Frontal cortex (tissue), 4 donors: ENCODE results near the gene METAP1D. TPM values are rescaled to one million over a fixed set of nuclear protein-coding genes. Genes with fewer than 3 reads are reported as not detected.
A peak's percentile ranks its signal among the peaks of the same experiment; 100 is the strongest.
"Not testable (repeated sequence)": the region's sequence is repeated elsewhere in the genome, so short reads cannot be mapped to it uniquely, and the experiment has no call there.

Experiments
- DNase-seq, 2 donors: peaks; one replicate each; pipeline ENCODE4 v3.0.0; 2012; ENCODE audit warnings: low spot score in 2 of 2
- FAIRE-seq: peaks from 2 replicates; lab custom pipeline; 2012; peaks lifted over from hg19 to GRCh38; lab: Jason Lieb, UNC
- total RNA-seq: library from RNA; depleted of rRNA; stranded (reverse); fragments of >200 nt; gene quantifications from one replicate; pipeline ENCODE4 v1.2.3, GENCODE V29; 2014
- donor health status: control.
- donor health status: control.
- donor health status: control.

METAP1D gene
- total RNA-seq, 1 donor from 2014 or later: 6.1 TPM

DNA sequence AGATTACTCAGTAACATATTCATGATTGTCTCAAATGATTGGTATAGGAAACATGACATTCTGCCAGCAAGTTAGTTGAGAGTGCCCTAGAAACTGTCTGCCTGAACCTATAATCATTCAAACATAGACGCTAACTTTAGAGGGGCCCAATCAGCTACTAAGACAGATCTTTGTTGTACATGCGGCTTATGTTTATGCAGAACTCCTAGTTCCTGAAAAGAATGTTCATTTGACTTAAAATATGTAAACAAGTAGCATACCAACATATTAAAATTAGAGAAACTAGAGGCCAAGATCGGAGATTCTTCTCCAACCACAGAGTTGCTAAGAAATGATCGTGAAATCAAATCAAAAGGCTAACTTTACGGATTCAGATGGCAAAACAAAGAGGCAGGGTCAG is 4.2 kb upstream of the METAP1D start:
- no peak for FAIRE-seq
- no peak for DNase-seq

DNA sequence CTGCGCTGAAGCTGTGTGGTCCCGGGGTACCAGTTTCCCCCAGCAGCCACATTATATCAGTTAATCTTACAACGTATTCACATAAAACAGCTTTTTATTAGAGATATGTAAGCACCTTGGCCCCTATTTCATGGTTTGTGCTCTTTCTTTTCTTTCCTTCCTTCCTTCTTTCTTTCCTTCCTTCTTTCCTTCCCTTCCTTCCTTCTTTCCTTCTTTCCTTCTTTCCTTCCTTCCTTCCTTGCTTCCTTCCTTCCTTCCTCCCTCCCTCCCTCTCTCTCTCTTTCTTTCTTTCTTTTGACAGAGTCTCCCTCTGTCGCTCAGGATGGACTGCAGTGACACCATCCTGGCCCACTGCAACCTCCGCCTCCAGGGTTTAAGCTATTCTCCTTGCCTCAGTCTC is 3.7 kb upstream of the METAP1D start:
- FAIRE-seq: no peak
- DNase-seq: no peak

DNA sequence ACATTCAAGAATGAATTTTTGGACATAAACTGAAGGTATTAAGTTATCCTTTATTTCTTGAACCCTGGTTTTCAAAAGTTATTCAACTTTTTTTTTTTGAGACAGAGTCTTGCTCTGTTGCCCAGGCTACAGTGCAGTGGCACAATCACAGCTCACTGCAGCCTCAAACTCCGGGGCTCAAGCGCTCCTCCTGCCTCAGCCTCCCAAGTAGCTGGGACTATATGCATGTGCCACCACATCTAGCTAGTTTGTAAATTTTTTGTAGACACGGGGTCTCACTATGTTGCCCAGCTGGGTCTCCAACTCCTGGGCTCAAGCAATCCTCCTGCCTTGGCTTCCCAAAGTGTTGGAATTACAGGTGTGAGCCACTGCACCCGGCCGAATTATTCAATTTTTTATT is 2.7 kb upstream of the METAP1D start:
- DNase-seq, FAIRE-seq: not testable (repeated sequence)

DNA sequence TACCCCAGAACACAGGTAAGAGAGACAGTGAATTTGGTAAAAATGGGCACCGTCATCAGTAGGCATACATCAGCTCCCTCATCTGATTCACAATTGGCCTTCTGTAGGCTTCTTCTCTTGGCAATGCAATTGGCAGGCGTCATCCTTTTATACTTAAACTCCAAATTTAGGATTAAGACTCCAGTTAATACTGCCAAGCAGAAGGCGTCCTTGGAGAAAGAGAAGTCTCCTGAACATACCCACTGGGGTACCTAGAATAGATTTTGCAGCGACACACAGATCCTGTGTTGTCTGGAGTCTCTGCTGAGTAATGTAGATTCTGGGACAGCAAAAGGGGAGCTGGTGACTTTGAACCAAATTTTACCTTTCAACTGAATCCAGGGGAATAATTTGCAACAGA is 592 bp upstream of the METAP1D start:
- DNase-seq (peak in 1 of 2 donors; percentile 16), FAIRE-seq (no peak)

DNA sequence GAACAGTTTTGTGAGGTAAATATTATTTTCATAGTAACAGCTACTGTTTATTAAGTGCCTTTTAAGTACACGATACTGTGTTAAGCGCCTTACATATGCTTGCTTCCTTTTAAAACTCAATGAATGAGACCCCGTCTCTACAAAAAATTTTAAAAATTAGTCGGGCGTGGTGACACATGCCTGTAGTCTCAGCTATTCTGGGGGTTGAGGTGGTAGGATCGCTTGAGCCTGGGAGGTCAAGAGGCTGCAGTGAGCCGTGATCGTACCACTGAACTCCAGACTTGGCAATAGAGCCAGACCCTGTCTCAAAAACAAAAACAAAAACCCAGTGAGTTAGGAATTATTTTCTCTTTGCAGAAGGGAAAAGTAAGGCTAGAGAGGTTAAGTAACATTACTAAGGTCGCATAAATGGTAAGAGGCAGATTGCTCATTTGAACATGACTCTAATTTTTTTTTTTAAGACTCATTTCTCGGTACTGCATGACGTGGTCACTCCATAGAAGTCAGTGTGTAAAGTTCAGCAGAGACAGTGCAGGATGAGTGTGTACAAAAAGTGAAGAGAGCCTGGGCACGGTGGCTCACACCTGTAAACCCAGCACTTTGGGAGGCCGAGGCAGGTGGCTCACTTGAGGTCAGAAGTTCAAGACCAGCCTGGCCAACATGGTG is 1.1 kb downstream of the METAP1D start:
- DNase-seq (no peak), FAIRE-seq (no peak)

DNA sequence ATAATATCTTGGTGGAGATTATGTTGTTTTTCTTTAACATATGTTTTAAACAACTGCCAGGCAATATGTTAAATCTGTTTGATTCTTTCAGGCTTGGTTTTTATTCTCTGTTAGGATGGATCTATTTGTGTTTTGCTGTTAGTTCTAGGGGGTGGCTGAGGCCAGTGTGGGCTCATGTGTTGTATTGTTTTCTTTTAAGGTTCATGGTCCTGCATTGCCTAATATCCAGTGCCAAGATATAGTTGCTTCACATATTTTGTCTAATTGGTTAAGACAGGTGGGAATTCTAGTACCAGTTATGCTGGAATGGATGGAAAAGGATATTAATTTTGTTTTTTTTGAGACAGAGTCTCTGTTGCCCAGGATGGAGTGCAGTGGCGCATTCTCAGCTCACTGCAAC is 7.6 kb downstream of the METAP1D start:
- DNase-seq (no peak), FAIRE-seq (no peak)

DNA sequence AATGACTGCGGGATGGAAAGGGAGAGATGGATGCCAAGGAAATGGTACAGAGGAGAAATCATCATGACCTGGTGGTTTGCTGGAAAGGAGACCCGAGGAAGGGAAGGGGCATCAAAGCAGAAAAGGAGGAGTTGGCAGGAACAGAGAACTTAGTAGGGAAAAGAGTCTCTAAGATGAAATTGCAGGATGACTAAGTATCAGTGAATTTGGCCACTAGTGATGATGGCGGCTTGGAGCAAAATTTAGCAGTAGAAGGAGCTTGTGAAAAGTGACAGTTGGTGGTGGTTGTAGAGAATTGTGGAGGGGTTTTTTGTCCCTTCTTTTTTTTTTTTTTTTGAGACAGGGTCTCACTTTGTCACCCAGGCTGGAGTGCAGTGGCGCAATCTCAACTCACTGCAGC is 10.1 kb downstream of the METAP1D start:
- no peak for DNase-seq
- FAIRE-seq: no peak

DNA sequence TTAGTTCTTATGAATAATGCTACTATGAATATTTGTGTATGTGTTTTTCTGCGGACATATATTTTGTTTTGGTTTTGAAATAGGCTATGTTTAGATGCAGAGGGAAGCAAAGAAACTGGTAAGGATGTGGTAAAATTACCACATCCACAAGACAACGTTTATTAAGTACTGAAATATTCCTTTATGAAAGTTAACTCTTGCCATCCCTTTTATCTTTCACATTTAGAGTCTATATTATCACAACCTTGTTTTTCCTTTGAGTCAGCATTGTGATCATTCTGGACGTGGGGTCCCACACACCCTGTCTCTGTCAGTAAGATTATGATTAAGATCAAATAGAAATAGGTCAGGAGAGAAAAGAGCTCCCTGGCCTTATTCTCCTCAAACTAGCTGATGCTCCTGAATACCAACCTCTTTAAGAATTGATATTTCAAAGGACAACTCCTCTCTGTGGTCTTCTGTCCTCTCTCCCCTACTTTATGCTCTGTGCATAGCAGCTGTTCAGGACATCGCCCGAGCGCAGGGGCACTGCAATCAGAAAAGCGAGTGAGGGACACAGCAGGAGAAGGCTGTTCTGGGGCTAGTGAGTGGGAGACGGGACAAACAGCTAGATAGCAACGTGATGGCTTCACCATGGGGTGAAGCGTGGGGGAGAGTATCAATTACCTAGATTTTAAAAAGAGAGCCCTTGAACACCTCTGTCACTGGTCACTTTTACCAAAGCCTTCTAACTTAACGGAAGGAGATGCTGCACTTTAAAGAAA is 12.2 kb downstream of the METAP1D start:
- FAIRE-seq: no peak
- DNase-seq: no peak

DNA sequence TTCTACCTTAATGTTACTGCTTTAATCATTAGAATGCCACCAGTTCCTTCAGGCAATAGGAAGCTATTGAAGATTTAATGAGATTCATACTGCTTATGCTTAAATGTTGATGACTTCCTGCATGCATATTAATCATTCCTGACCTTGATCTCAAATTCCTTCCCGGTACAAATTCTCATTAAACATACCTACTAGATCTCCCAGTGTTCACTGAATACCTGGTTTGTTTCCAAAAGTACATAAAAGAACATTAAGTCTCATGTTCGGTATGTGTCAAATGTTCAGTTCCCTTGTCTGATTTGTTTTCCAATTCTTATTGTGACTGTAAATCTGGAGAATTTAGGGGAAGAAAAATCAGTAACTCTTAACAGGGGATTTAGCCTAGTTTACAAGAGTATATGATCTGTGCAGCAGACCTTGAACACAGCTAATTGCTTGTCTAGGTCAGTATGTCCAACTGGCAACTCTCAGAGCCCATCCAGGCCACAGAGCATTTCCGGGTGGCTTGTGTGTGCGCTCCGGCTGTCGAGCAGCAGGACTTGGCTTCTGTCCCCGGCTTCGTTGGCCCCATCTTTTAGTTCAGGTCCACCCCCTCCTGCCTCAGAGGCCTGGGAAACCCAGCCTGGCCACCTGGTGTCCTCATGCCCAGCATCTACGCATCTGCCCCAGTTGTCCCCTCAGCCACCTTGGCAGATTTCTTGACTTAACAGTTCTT is 13.1 kb downstream of the METAP1D start:
- DNase-seq (no peak), FAIRE-seq (no peak)

DNA sequence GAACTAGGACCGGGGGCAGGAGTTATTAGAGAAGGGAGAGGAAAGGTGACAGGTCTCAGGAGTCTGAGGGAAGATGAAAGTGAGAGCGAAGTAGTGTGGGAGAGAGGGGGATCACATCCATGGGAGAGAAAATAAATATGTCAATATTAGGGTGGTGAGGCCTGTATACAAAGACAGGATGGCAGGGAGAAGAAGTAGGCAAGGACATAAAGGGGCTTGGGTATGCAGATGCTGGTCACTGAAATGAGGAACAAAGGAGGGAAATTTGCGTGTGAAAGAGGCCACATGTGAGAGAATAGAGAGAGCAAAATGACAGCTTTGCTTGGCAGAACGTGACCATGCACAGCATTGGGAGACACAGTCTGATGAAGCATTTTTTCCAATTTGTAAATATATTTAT is 13.6 kb downstream of the METAP1D start:
- DNase-seq: no peak
- FAIRE-seq: no peak

DNA sequence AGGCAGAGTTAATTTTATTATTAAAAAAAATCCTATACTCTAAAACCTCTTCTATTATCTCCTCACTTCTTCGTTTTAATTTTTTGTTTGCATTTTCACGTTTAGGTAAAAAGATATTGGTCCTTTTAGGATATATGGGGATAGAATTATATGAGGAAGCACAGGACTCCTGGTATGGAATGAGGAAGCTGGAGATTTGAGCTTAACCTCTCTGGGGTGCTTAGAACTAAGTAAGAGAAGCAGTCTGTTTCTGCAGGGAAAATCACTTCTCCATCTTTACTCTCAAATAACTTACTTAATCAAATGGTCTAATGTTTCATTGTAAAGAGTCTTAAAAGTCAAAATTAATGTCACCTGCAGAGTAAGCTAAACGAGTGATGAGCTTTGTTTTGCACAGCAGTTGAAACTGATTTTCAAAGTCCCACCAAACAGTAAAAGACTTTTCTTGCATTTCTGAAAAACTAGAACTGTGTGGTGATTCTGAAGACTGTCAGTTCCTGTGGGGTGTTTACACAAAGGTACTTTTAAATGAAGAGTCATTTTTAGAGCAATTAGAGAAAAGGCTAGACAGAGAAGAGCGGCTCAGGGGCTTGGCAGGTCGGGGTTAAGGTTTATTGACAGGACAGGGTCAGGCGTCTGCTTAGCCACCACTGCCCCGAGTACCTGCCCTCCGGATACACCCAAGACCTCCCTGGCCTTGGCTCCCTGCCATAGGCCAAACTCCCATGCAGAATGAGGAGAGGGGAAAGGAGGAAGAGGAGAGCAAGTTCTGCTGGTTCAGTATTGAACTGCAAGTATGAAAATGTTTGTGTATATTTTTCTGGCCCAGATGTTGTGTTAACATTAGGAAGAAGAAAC is 21.6 kb downstream of the METAP1D start:
- DNase-seq (no peak), FAIRE-seq (no peak)

DNA sequence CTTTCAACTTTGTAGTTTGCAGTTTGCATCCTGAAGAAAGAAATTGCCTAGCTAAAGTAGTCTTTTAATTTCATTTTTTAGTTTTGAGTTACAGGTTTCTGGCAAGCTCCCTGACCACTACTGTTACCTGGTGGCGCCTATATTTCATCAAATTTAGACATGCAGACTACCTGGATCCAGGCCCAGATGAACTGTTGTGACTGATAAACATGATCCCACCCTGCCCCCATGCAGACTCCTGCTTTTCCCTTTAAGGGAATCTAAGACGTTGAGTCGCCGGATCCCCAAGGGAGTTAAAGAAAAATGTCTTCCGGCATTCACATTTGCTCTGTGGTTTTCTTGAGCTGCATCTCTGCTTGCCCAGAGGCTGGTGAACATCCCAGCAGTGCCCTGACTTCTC is 22.2 kb downstream of the METAP1D start:
- no peak for FAIRE-seq
- DNase-seq: no peak

DNA sequence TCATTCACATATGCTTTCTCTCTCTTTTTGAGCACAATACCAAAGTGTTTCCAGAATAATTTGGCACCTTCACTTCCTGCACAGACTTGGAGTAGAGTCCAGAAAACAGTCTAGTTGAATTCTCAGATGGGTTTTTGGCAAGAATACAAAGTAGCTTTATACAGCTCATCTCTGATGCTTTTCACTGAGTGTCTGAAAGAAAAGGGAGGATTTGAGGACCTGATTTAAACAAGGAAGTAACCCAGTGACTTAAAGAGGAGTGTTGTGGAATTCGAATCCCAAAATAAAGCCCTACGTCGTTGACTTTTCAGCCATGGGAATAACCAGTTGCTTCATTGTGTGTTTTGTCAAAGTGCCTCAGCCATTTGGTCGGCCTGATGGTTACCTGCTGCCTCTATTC is 31.8 kb downstream of the METAP1D start:
- no peak for FAIRE-seq
- peak in 1 of 2 donors; percentile 12 for DNase-seq

DNA sequence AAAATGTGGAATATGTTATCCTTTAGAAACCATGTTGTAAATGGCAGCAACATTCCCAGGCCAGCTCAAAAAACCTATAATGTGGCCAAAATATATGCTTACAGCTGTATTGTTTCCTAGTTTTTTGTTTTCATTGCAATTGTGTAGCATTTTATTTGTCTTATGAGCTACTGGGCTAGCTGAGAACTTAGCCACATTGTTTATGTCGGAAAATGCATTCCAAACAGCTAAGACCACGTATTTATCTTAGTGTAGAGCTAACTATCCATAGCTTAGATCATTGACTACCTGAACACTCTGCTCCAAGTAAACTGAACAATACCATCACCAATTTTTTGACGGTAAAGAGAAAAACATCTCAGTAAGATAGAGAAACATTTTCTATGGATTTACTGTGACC is 38.4 kb downstream of the METAP1D start:
- no peak for FAIRE-seq
- DNase-seq: no peak

DNA sequence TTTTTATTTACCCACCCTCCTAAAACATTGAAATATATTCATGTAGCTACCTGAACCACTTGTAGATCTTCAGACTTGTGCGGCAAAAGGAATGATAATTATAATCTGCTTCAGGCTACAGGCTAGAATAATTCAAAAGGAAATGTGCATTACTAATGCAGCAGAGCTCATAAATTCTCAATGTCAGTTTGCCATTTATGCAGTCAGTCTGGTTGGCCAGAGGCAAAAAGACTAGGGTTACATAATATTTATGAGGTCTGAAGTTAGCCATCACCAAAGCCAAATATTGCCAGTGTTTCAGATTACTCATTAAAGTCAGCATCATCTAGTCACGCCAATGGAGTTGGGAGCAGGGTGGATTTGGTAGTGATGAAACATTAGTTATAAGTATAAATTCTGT is 38.9 kb downstream of the METAP1D start:
- no peak for DNase-seq
- no peak for FAIRE-seq

DNA sequence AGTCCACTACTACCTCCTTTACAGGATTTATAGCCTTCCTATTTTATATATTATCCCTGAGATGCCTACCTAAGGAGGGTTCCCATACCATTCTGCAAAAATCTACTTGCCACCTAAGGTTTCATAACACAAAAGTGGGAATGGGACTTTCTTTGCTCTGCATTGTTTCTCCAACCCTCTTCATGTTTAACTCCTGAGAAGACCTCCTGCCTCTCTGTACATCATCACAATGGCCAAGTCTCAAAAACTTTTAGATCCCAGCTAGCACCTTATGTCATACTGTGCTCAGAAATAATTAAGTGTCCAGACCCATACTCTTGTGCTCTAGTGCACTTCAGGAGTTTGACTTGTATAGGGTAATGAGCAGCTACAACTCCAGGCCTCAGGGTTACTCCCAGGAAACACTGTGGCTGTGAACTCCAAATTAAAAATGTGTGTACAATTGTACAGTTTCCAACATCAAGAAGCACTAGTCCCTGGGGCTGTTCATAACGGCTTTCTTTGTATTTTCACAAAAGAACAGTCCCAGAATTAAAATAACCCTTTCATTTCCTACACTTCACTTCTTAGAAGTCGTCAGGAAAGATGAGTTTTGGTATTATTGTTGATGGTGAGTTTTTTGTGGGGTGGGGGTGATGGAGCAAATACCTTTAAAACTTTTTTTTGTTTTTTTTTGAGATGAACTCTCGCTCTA is 39.4 kb downstream of the METAP1D start:
- FAIRE-seq: no peak

DNA sequence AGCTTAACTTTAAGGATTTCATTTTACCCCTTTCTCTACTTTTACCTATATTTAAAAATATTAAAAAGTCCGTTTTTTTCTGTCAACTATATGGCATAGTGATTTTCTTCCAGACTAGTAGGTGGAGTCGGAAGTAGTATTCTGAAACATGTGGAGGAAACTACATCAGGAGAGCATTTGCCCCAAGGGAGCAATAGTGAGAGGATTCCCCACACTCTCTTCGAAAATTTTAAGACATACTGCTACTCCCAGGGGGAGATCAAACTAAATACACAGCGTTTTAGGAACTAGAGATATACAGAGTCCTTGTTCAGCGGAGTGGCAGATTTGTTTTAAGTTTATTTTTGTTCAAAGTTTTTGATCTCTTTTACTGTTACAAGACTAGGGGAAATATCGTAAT is 40.6 kb downstream of the METAP1D start:
- FAIRE-seq (no peak), DNase-seq (no peak)

More for the DNA sequence above, 39.4 kb downstream of the METAP1D start:
- no peak for DNase-seq

DNA sequence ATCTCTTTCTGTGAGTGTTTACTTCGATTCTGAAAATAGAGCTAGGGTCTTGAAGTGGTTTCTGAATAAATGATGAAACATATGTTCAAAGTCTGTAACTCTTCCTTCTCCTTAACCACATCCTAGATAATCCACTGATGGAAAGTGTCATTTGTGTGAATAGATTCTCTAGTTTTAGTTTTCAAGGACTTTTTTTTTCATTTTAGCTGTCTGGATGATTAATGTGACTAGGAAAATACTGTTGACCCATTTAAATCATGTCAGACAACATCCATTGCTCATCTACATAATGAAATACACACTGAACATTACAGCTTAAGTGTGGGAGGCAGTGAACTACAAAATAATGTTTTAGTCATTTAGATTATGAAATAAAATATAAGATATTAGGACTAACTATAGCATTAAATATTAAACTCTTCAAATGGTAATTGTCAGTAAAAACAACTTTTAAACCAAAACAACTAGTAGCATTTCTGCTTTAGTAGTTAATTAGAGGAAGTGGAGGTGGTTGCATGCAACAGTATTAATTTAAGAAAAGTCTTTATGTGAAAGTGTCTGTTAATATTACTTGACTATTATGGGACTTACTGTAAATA is 46.4 kb downstream of the METAP1D start:
- FAIRE-seq (no peak), DNase-seq (no peak)

DNA sequence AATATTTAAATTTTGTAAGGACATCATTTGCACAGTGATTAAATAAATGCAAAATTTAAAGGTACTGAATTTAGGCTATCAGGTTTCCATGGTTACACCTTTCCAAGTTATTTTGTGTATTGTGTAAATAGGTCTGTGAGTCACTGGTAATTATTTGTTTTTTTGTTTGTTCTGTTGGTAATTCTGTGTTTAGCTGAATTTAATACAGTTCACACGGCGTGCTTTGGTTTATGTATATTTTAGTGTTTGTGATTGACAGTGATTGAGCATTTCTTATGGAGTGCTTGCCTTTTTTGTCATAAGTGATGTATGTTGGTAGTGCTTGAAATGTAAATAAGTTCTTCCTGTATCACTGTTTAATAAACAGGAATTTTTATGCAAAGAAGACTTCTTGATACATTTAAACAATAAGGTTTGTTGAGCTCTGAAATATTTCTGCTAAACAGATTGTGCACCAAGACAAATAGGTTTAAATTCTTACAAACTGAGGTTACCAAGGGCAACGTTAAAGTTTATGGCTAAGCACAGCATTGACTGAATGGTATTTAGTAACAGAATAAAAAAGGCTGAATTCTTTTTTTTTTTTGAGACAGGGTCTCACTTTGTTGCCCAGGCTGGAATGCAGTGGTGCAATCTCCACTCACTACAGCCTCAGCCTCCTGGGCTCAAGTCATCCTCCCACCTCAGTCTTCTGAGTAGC is 47.3 kb downstream of the METAP1D start:
- no peak for DNase-seq
- no peak for FAIRE-seq
